Fibroblast of lung (primary cell): ENCODE measurements around the gene GSTM3. TPM values are rescaled to one million over a fixed set of nuclear protein-coding genes. Genes with fewer than 3 reads are reported as not detected.

Experiments
- DNase-seq, 2 donors: peaks; one replicate each; pipeline versions ENCODE4 v3.0.0 to v3.0.0-alpha.2; 2010; ENCODE audit warnings: low read depth in 2 of 2
- H2AFZ ChIP-seq: 2 replicates; pipeline ENCODE4 v1.5.1; 2012; ENCODE audit warnings: low read length, control low read depth, inconsistent platforms
- H3K27ac ChIP-seq: 2 replicates; pipeline ENCODE4 v1.5.1; 2011; ENCODE audit warnings: low read length, control low read depth; ENCODE audit not compliant: insufficient read depth
- H3K27me3 ChIP-seq: 2 replicates; pipeline ENCODE4 v1.5.1; 2011; ENCODE audit warnings: mild to moderate bottlenecking, low read length; ENCODE audit not compliant: control insufficient read depth, insufficient read depth
- H3K36me3 ChIP-seq: 2 replicates; pipeline ENCODE4 v1.5.1; 2011; ENCODE audit warnings: low read length; ENCODE audit not compliant: control insufficient read depth, insufficient read depth
- H3K4me1 ChIP-seq: 2 replicates; pipeline ENCODE4 v1.5.1; 2011; ENCODE audit warnings: low read length; ENCODE audit not compliant: control insufficient read depth, insufficient read depth; ENCODE audit errors: extremely low read depth
- H3K4me2 ChIP-seq: 2 replicates; pipeline ENCODE4 v1.5.1; 2011; ENCODE audit warnings: low read length, control low read depth; ENCODE audit not compliant: insufficient read depth; ENCODE audit errors: extremely low read depth
- H3K4me3 ChIP-seq, 4 experiments: fragments of 200-600 bp in 1 of 4; sonication (generic) in 1 of 4; replicated peaks in 1 of 4; 2 replicates each; pipeline ENCODE4 v1.5.1; 2011 to 2016; ENCODE audit warnings: low read length in 4 of 4, low read depth in 3 of 4, mild to moderate bottlenecking in 3 of 4, control low read depth in 2 of 4, inconsistent platforms in 1 of 4, mixed read lengths in 1 of 4; ENCODE audit not compliant: insufficient read depth in 1 of 4; ENCODE audit errors: control extremely low read depth in 1 of 4
- H3K79me2 ChIP-seq: 2 replicates; pipeline ENCODE4 v1.5.1; 2012; ENCODE audit warnings: mild to moderate bottlenecking, low read length, inconsistent platforms; ENCODE audit not compliant: control insufficient read depth, insufficient read depth
- H3K9ac ChIP-seq: 2 replicates; pipeline ENCODE4 v1.5.1; 2011; ENCODE audit warnings: mild to moderate bottlenecking, low read length, control low read depth; ENCODE audit not compliant: insufficient read depth
- H3K9me3 ChIP-seq: 2 replicates; pipeline ENCODE4 v1.5.1; 2012; ENCODE audit warnings: low read depth, low read length; ENCODE audit not compliant: control insufficient read depth, insufficient read depth
- H4K20me1 ChIP-seq: 2 replicates; pipeline ENCODE4 v1.5.1; 2011; ENCODE audit warnings: low read length; ENCODE audit not compliant: control insufficient read depth, insufficient read depth; ENCODE audit errors: extremely low read depth
- EZH2 ChIP-seq: IDR thresholded peaks from 2 replicates; pipeline ENCODE4 v1.5.1; 2012; ENCODE audit warnings: low read length, control low read depth, mild to moderate bottlenecking; ENCODE audit errors: missing control alignments
- polyA minus RNA-seq: library from RNA; depleted of rRNA, polyadenylated mRNA; stranded (reverse); fragments of >200 nt; gene quantifications from 2 replicates; pipeline ENCODE4 v1.2.3, GENCODE V29; 2011; ENCODE audit warnings: low replicate concordance
- polyA plus RNA-seq, 2 donors: library from polyadenylated mRNA; depleted of rRNA in 1 of 2; stranded (reverse) in 1 of 2; unstranded in 1 of 2; fragments of >200 nt; gene quantifications; 2 replicates each; pipeline ENCODE4 v1.2.1, GENCODE V29; 2011 to 2012; ENCODE audit warnings: missing spikeins in 1 of 2
- total RNA-seq: library from RNA; depleted of rRNA; stranded (reverse); fragments of >200 nt; gene quantifications from 2 replicates; pipeline ENCODE4 v1.2.1, GENCODE V29; 2014
- TF ChIP-seq, protein P1 (sequence below), 2 donors: IDR thresholded peaks in 1 of 2; conservative IDR thresholded peaks in 1 of 2; 1 replicate in 1 of 2; 2 replicates in 1 of 2; pipeline ENCODE4 v1.5.1; 2011 to 2012; ENCODE audit warnings: low read length in 2 of 2, control low read depth in 1 of 2, inconsistent platforms in 1 of 2, low read depth in 1 of 2, mild to moderate bottlenecking in 1 of 2

Gene GSTM3
- total RNA-seq (37.0 and 51.4 TPM in 2 replicates), polyA plus RNA-seq (90.0 and 207 TPM in 2 replicates), polyA minus RNA-seq (13.9 and 96.8 TPM in 2 replicates)
- polyA plus RNA-seq (2012) = 78.1 and 175 TPM in 2 replicates

DNA sequence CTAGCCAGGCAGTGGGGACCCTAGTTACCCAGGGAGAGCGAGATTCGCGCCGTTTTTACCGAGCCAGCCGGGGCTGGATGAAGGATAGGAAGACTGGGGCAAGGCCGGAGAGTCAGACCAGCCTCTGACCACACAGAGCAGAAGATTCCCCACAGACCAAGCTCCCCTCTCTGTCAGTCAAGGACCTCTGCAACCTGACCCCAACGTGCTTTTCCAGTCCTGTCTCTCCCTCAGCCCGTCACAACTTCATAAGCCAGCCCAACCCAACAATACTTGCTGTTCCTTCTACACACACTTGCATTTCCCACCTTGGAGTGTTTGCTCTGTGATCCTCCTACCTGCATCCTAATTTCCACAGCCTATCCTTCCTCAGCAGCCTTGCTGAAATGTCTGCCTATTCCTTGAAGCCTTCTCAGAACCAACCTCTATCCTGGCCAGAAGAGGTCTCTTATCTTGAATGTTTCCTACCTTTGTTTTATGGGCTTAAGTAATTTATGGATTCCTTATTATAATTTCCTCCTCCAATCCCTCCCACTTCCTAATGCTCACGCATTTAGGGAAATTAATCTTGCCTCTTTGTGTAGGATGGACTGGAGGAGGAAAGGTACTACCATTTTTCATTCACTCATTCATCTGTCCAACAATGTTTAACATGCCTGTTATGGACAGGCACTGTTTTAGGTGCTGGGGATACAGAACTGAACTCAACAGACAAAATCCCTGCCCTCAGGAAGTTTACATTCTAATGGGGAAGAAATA, at the start of gene GSTM3:
Gene GSTM3 (minus strand): TSS at position 424 of the 759 bp plus-strand sequence. CDS start 751 bp downstream, outside the sequence.
- DNase-seq = no peak
- Histone ChIP-seq H4K20me1 (no peaks in the 10 kb centered on the region), H3K4me2 (peak within 1 kb of the TSS; percentile 89), H3K9me3 (no peaks in the 10 kb centered on the region), H2AFZ (peak within 1 kb of the TSS; percentile 92), H3K36me3 (no peaks in the 10 kb centered on the region), H3K9ac (peak within 1 kb of the TSS; percentile 70), H3K4me3 (peak within 1 kb of the TSS; percentile 72 to 86 (median 75)), H3K27ac (peak within 1 kb of the TSS; percentile 64), H3K79me2 (no peaks in the 10 kb centered on the region), H3K4me1 (peaks cover 2% of the 10 kb centered on the region), H3K27me3 (peaks cover 8% of the 10 kb centered on the region)
- TF ChIP-seq, protein P1, sequence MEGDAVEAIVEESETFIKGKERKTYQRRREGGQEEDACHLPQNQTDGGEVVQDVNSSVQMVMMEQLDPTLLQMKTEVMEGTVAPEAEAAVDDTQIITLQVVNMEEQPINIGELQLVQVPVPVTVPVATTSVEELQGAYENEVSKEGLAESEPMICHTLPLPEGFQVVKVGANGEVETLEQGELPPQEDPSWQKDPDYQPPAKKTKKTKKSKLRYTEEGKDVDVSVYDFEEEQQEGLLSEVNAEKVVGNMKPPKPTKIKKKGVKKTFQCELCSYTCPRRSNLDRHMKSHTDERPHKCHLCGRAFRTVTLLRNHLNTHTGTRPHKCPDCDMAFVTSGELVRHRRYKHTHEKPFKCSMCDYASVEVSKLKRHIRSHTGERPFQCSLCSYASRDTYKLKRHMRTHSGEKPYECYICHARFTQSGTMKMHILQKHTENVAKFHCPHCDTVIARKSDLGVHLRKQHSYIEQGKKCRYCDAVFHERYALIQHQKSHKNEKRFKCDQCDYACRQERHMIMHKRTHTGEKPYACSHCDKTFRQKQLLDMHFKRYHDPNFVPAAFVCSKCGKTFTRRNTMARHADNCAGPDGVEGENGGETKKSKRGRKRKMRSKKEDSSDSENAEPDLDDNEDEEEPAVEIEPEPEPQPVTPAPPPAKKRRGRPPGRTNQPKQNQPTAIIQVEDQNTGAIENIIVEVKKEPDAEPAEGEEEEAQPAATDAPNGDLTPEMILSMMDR (conservative IDR thresholded peaks at IDR 0.05 in 1 of 2, IDR thresholded peaks at IDR 0.05 in 1 of 2; ENCODE audit: low read depth in 1 of 2, low read length in 2 of 2) = no peak
- no peak for TF ChIP-seq EZH2

DNA sequence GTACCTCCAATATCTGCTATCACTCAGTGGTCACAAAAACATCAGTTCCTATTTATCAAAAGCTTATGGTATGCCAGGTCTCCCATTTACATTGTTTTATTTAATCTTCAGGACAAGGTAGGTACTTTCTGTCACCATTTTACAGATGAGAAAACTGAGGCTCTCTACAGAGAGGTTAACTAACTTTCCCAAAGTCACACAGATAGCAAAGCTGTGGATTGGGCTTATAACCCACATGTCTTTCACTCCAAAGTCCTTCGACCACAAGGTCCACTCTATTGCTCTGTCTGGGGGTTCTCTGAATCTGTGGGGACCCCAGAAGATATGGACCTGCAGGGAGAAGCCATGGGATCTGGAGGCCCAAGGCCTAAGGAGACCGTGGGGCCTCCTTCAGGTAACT, 49.5 kb upstream of the GSTM3 start:
- H3K4me3 ChIP-seq = no peak overlapping the region
- no peaks in the 10 kb centered on the region for H3K9me3 ChIP-seq
- no peak overlapping the region for H3K27ac ChIP-seq
- TF ChIP-seq, protein P1 (conservative IDR thresholded peaks at IDR 0.05 in 1 of 2, IDR thresholded peaks at IDR 0.05 in 1 of 2; ENCODE audit: low read depth in 1 of 2, low read length in 2 of 2) = no peak
- TF ChIP-seq EZH2 = no peak
- peaks cover 33% of the 10 kb centered on the region for H3K4me1 ChIP-seq
- no peaks in the 10 kb centered on the region for H3K27me3 ChIP-seq
- no peaks in the 10 kb centered on the region for H3K36me3 ChIP-seq
- no peak for DNase-seq
- H4K20me1 ChIP-seq = no peaks in the 10 kb centered on the region
- no peak overlapping the region for H3K9ac ChIP-seq
- H3K79me2 ChIP-seq = no peaks in the 10 kb centered on the region
- H2AFZ ChIP-seq = no peak overlapping the region
- H3K4me2 ChIP-seq = no peak overlapping the region

DNA sequence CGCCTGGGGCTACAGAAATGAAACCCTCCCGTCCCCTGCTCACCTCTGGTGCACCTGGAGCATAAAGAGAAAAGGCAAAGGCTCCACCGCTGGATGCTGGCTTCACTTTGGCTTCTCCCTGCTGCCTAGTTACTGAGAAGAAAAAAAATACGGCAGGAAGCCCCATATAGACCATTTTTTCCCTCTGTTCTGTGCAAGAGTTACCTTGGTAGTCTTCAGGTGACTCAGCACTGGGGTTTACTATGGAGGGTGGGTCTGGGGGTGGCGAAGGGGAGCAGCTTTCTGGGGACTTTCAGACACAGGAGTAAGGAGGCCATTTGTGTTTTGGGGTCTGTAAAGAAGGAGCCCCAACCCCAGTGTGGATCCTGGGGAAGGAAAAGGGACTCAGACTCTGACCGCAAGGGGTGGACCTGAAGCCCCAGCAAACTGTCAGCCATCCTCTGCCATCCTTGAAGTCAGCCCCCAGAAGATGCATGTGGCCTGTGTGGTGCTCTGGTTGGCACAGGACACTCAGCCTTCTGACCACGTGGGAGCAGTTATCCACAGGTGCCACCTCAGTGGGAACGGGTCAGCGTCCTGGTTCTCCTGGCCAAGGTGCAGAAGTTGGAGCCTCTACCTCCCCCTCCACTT, 48.8 kb upstream of the GSTM3 start:
- Histone ChIP-seq H3K4me1 (peaks cover 33% of the 10 kb centered on the region), H3K79me2 (no peaks in the 10 kb centered on the region), H3K4me2 (no peak overlapping the region), H3K27ac (no peak overlapping the region), H3K9me3 (no peaks in the 10 kb centered on the region), H4K20me1 (no peaks in the 10 kb centered on the region), H3K36me3 (no peaks in the 10 kb centered on the region), H3K4me3 (no peak overlapping the region), H3K9ac (no peak overlapping the region), H2AFZ (no peak overlapping the region), H3K27me3 (no peaks in the 10 kb centered on the region)
- TF ChIP-seq, protein P1 (conservative IDR thresholded peaks at IDR 0.05 in 1 of 2, IDR thresholded peaks at IDR 0.05 in 1 of 2; ENCODE audit: low read depth in 1 of 2, low read length in 2 of 2) = no peak
- TF ChIP-seq EZH2 = no peak
- DNase-seq = no peak
